Dendritic cell treated with granulocyte-macrophage colony-stimulating factor and Interleukin-4, amounts not matched to agents 40 ng/mL and 50 ng/mL, for 4 days (primary cell): Measurements from ENCODE around the gene C10orf53.

ENCODE experiments used
- H3K27ac Mint-ChIP-seq: one replicate; pipeline ENCODE4 v1.8.0; 2022; ENCODE audit warnings: mild to moderate bottlenecking, mixed read lengths
- H3K27me3 Mint-ChIP-seq: one replicate; pipeline ENCODE4 v1.8.0; 2022; ENCODE audit warnings: mild to moderate bottlenecking, mixed read lengths
- H3K36me3 Mint-ChIP-seq: one replicate; pipeline ENCODE4 v1.8.0; 2022; ENCODE audit warnings: low read depth, mixed read lengths
- H3K4me1 Mint-ChIP-seq: one replicate; pipeline ENCODE4 v1.8.0; 2022; ENCODE audit warnings: low read depth, mixed read lengths
- H3K4me3 Mint-ChIP-seq: one replicate; pipeline ENCODE4 v1.8.0; 2022; ENCODE audit warnings: mild to moderate bottlenecking, moderate library complexity, mixed read lengths
- H3K9me3 Mint-ChIP-seq: one replicate; pipeline ENCODE4 v1.8.0; 2022; ENCODE audit warnings: mixed read lengths
- intact Hi-C: fragments of 100-400 bp; cut with micrococcal nuclease; formaldehyde crosslinking; loops from one replicate; pipeline ENCODE4 v1.15.0; 2022

Gene C10orf53

DNA sequence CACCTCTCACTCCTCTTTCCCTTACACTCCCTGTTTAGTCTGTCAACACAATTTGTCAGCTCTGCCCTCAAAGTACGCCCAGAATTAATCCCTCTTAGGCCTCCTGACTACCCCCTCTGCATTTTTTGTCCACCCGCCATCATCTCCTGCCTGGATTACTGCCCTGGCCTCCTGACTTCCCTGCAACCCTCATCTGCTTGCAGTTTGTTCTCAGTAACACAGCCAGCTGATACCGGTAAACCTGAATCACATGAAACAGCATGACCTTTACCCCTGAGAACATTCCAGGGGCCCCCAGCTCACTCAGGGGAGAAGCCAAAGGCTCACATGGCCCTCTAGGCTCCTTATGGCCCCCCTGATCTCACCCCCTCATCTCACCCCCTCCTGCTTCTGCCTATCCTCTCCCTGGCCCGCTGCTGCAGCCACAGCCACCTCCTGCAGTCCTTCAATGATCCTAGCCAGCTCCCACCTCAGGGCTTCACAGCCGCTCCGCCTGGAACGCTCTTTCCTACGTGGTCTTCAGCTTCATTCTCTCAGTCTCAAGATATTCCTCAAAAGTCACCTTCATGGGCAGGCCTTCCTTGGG lies 8.9 kb downstream of the C10orf53 start:
- peaks cover 52% of the 10 kb centered on the region for H3K27me3 Mint-ChIP-seq
- H3K4me1 Mint-ChIP-seq = no peaks in the 10 kb centered on the region
- no peaks in the 10 kb centered on the region for H3K9me3 Mint-ChIP-seq
- H3K36me3 Mint-ChIP-seq = no peaks in the 10 kb centered on the region
- H3K27ac Mint-ChIP-seq = no peak overlapping the region
- intact Hi-C loops = no loop called here
- no peak overlapping the region for H3K4me3 Mint-ChIP-seq

DNA sequence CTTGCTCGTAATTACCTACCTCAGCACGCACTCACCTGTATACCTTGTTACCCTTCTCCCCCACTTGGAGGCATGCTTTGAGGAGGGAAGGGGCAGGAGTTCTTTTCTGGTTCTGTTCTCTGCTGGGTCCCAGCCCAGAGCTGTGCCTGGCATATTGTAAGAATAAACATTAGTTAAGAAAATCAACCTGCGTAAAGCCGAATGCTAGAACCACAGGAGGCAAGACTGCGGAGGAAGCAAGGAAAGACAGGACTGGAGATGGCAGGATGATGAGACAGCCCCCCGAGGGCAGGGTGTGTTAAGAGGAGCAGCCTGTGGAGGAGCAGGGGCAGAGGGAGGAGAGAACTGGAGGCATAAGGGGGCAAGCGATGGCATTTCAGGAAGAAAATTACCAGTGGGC lies 9.5 kb downstream of the C10orf53 start:
- Mint-ChIP-seq H3K27me3 (peaks cover 55% of the 10 kb centered on the region), H3K36me3 (no peaks in the 10 kb centered on the region), H3K4me1 (no peaks in the 10 kb centered on the region), H3K4me3 (no peak overlapping the region), H3K27ac (no peak overlapping the region), H3K9me3 (no peaks in the 10 kb centered on the region)
- intact Hi-C loops = no loop called here

- peaks cover 56% of the 10 kb centered on the region for H3K27me3 Mint-ChIP-seq
Measured at GRCh38 chr10:49689882-49690510, 10.5 kb downstream of the C10orf53 start.

DNA sequence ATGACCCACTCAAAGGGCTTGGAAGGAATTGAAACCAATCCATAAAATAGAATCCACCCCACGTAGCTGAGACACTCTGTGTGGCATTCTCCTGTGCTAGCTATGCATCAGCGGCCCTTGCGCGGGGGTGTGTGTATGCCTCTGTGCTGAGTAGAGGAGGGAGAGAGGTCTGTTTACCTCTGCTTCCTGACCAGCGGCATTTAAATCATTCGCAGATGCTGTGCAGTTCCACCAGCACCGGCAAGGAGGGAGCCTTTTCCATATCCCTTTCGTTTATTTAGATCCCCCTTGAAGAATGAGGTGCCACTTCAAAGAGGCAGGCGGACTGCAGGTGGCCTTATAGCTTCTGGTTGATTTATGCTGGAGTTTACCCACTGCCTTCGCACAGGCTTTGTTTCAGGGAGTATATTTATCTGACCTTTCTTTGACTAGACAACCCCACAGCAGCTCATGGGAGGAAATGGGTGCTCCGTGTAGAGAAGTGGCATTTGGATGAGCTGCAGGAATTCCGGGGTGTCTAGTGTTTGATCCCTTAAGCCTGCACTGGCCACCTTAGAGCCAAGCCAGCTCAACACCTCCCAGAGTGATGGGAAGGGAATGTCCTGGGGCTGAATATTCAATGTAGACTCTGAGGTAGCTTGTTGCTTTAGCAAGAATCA lies 11.4 kb downstream of the C10orf53 start:
- Mint-ChIP-seq H3K27me3 (peaks cover 55% of the 10 kb centered on the region), H3K4me1 (no peaks in the 10 kb centered on the region), H3K36me3 (no peaks in the 10 kb centered on the region), H3K9me3 (no peaks in the 10 kb centered on the region), H3K27ac (no peak overlapping the region), H3K4me3 (no peak overlapping the region)
- intact Hi-C loops = no loop called here

More at GRCh38 chr10:49689882-49690510, 10.5 kb downstream of the C10orf53 start:
- Mint-ChIP-seq H3K4me3 (no peak overlapping the region), H3K36me3 (no peaks in the 10 kb centered on the region), H3K9me3 (no peaks in the 10 kb centered on the region), H3K27ac (no peak overlapping the region), H3K4me1 (no peaks in the 10 kb centered on the region)
- intact Hi-C loops = no loop called here

GRCh38 chr10:49691588-49691987 lies 12.1 kb downstream of the C10orf53 start:
- Mint-ChIP-seq H3K36me3 (no peaks in the 10 kb centered on the region), H3K4me3 (no peak overlapping the region), H3K9me3 (no peaks in the 10 kb centered on the region), H3K27me3 (peaks cover 60% of the 10 kb centered on the region), H3K4me1 (no peaks in the 10 kb centered on the region), H3K27ac (no peak overlapping the region)
- intact Hi-C loops = no loop called here

- Mint-ChIP-seq H3K9me3 (no peaks in the 10 kb centered on the region), H3K4me1 (no peaks in the 10 kb centered on the region), H3K27ac (no peak overlapping the region), H3K4me3 (no peak overlapping the region), H3K36me3 (no peaks in the 10 kb centered on the region), H3K27me3 (peaks cover 39% of the 10 kb centered on the region)
- intact Hi-C loops = no loop called here
Measured at GRCh38 chr10:49694466-49694865, 15.0 kb downstream of the C10orf53 start.

DNA sequence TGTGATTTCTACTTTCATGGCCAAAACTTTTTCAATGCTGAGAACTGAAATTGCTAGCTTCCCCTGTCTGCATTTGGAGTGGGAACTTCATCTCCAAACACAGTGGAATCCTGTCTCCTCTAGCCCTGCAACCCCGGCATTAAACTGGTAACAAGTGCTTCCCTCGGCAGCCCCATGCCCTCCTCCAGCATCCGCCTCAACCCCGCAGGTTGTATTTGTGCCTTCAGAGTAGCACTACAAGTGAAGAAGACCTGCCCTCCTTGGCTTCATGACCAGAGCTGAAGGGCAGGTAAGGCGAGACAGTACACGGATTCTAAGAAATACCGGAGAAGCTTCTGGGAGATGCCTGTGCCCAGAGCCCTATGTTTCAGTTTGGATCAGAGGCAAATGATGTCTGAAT lies 16.9 kb downstream of the C10orf53 start:
- H3K4me3 Mint-ChIP-seq = no peak overlapping the region
- intact Hi-C loops = no loop called here
- H3K4me1 Mint-ChIP-seq = no peaks in the 10 kb centered on the region
- no peaks in the 10 kb centered on the region for H3K9me3 Mint-ChIP-seq
- H3K27me3 Mint-ChIP-seq = peaks cover 21% of the 10 kb centered on the region
- no peak overlapping the region for H3K27ac Mint-ChIP-seq
- H3K36me3 Mint-ChIP-seq = no peaks in the 10 kb centered on the region

- no peaks in the 10 kb centered on the region for H3K36me3 Mint-ChIP-seq
- H3K27me3 Mint-ChIP-seq = peaks cover 8% of the 10 kb centered on the region
- H3K27ac Mint-ChIP-seq = no peak overlapping the region
- H3K4me1 Mint-ChIP-seq = no peaks in the 10 kb centered on the region
- intact Hi-C loops = no loop called here
- H3K9me3 Mint-ChIP-seq = peaks cover 6% of the 10 kb centered on the region
- no peak overlapping the region for H3K4me3 Mint-ChIP-seq
Measured at GRCh38 chr10:49698679-49699078, 19.2 kb downstream of the C10orf53 start.

GRCh38 chr10:49700211-49700610 lies 20.8 kb downstream of the C10orf53 start:
- Mint-ChIP-seq H3K4me1 (no peaks in the 10 kb centered on the region), H3K9me3 (peaks cover 6% of the 10 kb centered on the region), H3K27me3 (peaks cover 6% of the 10 kb centered on the region), H3K27ac (no peak overlapping the region), H3K36me3 (no peaks in the 10 kb centered on the region), H3K4me3 (no peak overlapping the region)
- intact Hi-C loops = no loop called here

DNA sequence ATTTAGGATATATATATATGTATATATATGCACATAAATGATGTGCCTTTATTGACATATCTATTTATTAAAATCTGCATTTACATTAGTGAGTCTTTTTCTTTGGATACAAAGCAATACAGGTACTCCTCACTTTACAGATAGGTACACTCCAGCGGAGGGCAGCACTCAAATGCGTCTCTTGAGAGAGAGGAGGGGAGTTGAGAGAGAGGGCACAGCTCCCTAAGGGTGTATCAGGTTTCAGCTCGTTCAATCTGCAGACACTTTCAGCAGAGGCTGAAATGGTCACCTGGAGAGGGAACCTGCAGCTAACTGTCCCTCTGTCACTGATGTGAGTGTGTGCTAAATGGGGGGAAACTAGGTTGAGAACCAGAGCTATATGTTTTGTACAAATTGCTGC lies 21.5 kb downstream of the C10orf53 start:
- Mint-ChIP-seq H3K9me3 (peaks cover 6% of the 10 kb centered on the region), H3K4me1 (no peaks in the 10 kb centered on the region), H3K4me3 (no peak overlapping the region), H3K36me3 (no peaks in the 10 kb centered on the region), H3K27me3 (peaks cover 6% of the 10 kb centered on the region), H3K27ac (no peak overlapping the region)
- intact Hi-C loops = no loop called here

DNA sequence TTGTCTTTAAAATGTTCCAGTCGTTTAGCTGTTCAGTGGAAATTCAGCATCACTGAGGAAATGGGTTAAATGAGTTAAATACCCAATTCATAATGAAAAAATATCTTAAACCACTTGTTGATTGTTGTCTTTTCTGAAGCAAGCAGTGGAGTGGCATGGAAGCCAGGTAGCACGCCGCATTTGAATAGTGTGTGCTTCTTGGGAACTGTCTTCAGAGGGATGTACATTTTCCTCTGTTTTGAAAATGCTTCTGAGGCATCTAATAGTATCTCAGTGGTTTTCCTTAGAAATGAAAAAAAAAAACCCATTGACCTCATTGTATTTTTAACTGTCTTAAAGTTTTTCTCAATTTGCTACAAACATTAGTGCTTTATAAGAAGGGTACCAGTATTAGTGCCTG lies 28.1 kb downstream of the C10orf53 start:
- H3K36me3 Mint-ChIP-seq = no peaks in the 10 kb centered on the region
- H3K27ac Mint-ChIP-seq = no peak overlapping the region
- H3K9me3 Mint-ChIP-seq = peaks cover 5% of the 10 kb centered on the region
- H3K27me3 Mint-ChIP-seq = peaks cover 7% of the 10 kb centered on the region
- intact Hi-C loops = no loop called here
- no peaks in the 10 kb centered on the region for H3K4me1 Mint-ChIP-seq
- H3K4me3 Mint-ChIP-seq = no peak overlapping the region

GRCh38 chr10:49709934-49710333 lies 30.5 kb downstream of the C10orf53 start:
- Mint-ChIP-seq H3K36me3 (no peaks in the 10 kb centered on the region), H3K9me3 (no peaks in the 10 kb centered on the region), H3K4me3 (no peak overlapping the region), H3K27ac (no peak overlapping the region), H3K4me1 (no peaks in the 10 kb centered on the region), H3K27me3 (peaks cover 7% of the 10 kb centered on the region)
- intact Hi-C loops = no loop called here

GRCh38 chr10:49710966-49711365 lies 31.5 kb downstream of the C10orf53 start:
- Mint-ChIP-seq H3K27me3 (peaks cover 6% of the 10 kb centered on the region), H3K4me3 (no peak overlapping the region), H3K27ac (no peak overlapping the region), H3K9me3 (peaks cover 3% of the 10 kb centered on the region), H3K36me3 (no peaks in the 10 kb centered on the region), H3K4me1 (no peaks in the 10 kb centered on the region)
- intact Hi-C loops = no loop called here

- intact Hi-C loops = no loop called here
- H3K4me1 Mint-ChIP-seq = no peaks in the 10 kb centered on the region
- H3K27me3 Mint-ChIP-seq = peaks cover 6% of the 10 kb centered on the region
- H3K9me3 Mint-ChIP-seq = peaks cover 8% of the 10 kb centered on the region
- H3K4me3 Mint-ChIP-seq = no peak overlapping the region
- no peak overlapping the region for H3K27ac Mint-ChIP-seq
- no peaks in the 10 kb centered on the region for H3K36me3 Mint-ChIP-seq
Measured at GRCh38 chr10:49711481-49711880, 32.0 kb downstream of the C10orf53 start.
